CD4-positive, alpha-beta T cell (primary cell): ENCODE measurements around the gene DUS4L. TPM values are rescaled to one million over a fixed set of nuclear protein-coding genes. Genes with fewer than 3 reads are reported as not detected.

Experiments used
- ATAC-seq: fragments of 200-7000 bp; cut with Tn5 transposase; one replicate; pipeline ENCODE4 v1.10.0; 2022; ENCODE audit warnings: mild to moderate bottlenecking; ENCODE audit not compliant: poor library complexity
- CTCF ChIA-PET: fragments of 350-600 bp; sonication (Branson Sonifier 250); formaldehyde crosslinking; loops from one replicate; lab custom pipeline; 2021; ENCODE audit warnings: antibody characterized with exemption, inconsistent platforms; lab: Charles Lee
- POLR2A ChIA-PET: fragments of 350-600 bp; sonication (Branson Sonifier 250); formaldehyde crosslinking; loops from one replicate; lab custom pipeline; 2021; ENCODE audit warnings: antibody characterized with exemption, inconsistent platforms; lab: Charles Lee
- DNase-seq, 14 experiments: peaks; one replicate each; pipeline ENCODE4 v3.0.0-alpha.2; 2013 to 2020; ENCODE audit warnings: mixed read lengths in 2 of 14
- H3K27ac ChIP-seq, 2 donors: one replicate each; pipeline versions ENCODE4 v1.5.1 to v1.7.0; 2013; ENCODE audit warnings: low read length in 2 of 2, low read depth in 1 of 2, mild to moderate bottlenecking in 1 of 2
- H3K27me3 ChIP-seq, 2 experiments: 1 replicate in 1 of 2; 2 replicates in 1 of 2; pipeline versions ENCODE4 v1.6.1 to v1.7.0; 2013; ENCODE audit warnings: low read length in 2 of 2, control low read depth in 1 of 2, mild to moderate bottlenecking in 1 of 2, moderate library complexity in 1 of 2; ENCODE audit not compliant: insufficient read depth in 2 of 2, control insufficient read depth in 1 of 2
- H3K36me3 ChIP-seq: one replicate; pipeline ENCODE4 v1.6.1; 2013; ENCODE audit warnings: low read length, control low read depth; ENCODE audit not compliant: insufficient read depth
- H3K4me1 ChIP-seq: one replicate; pipeline ENCODE4 v1.6.1; 2013; ENCODE audit warnings: low read length, control low read depth; ENCODE audit not compliant: insufficient read depth
- H3K4me3 ChIP-seq: one replicate; pipeline ENCODE4 v1.5.1; 2013; ENCODE audit warnings: mild to moderate bottlenecking, low read length, moderate library complexity
- H3K9me3 ChIP-seq, 2 experiments: 1 replicate in 1 of 2; 2 replicates in 1 of 2; pipeline versions ENCODE4 v1.6.1 to v1.7.0; 2013; ENCODE audit warnings: low read length in 2 of 2, mild to moderate bottlenecking in 2 of 2, control low read depth in 1 of 2, moderate library complexity in 1 of 2; ENCODE audit not compliant: control insufficient read depth in 1 of 2, insufficient read depth in 1 of 2
- H3K27ac Mint-ChIP-seq: one replicate; pipeline ENCODE4 v1.8.0; 2020; ENCODE audit warnings: mixed read lengths
- H3K27me3 Mint-ChIP-seq: one replicate; pipeline ENCODE4 v1.8.0; 2021; ENCODE audit warnings: mixed read lengths
- H3K36me3 Mint-ChIP-seq: one replicate; pipeline ENCODE4 v1.8.0; 2021; ENCODE audit warnings: low read depth, mixed read lengths
- H3K4me1 Mint-ChIP-seq: one replicate; pipeline ENCODE4 v1.8.0; 2021; ENCODE audit warnings: low read depth, mixed read lengths
- H3K4me3 Mint-ChIP-seq: one replicate; pipeline ENCODE4 v1.8.0; 2020; ENCODE audit warnings: mild to moderate bottlenecking, mixed read lengths
- H3K9me3 Mint-ChIP-seq: one replicate; pipeline ENCODE4 v1.8.0; 2020; ENCODE audit warnings: mixed read lengths
- CTCF ChIP-seq: fragments of 200-600 bp; IDR thresholded peaks from one replicate; pipeline ENCODE4 v1.8.0; 2022; ENCODE audit warnings: antibody characterized with exemption, mild to moderate bottlenecking
- intact Hi-C, 2 experiments: fragments of 100-400 bp; cut with DNase I in 1 of 2; cut with micrococcal nuclease in 1 of 2; formaldehyde crosslinking; loops; one replicate each; pipeline versions ENCODE4 v1.15.1 to v1.9.0; 2023 to 2025; cut with DNase I, micrococcal nuclease
- total RNA-seq, 174 experiments: library from RNA in 2 of 174; stranded (reverse) in 2 of 174; gene quantifications; one replicate each; pipeline ENCODE4 v1.2.3 and lab custom pipeline; 2021 to 2026

Gene DUS4L
- total RNA-seq, 2 experiments from 2014 or later = 14.3 to 14.4 TPM

- no peak overlapping the region for H3K4me3 Mint-ChIP-seq
- Histone ChIP-seq H3K9me3 (no peaks in the 10 kb centered on the region), H3K27ac (no peak overlapping the region), H3K27me3 (no peaks in the 10 kb centered on the region), H3K4me1 (no peaks in the 10 kb centered on the region), H3K4me3 (no peak overlapping the region), H3K36me3 (peaks cover 14% of the 10 kb centered on the region)
- CTCF ChIA-PET = no interaction called here
- DNase-seq (no peak), ATAC-seq (no peak)
- peaks cover 30% of the 10 kb centered on the region for H3K36me3 Mint-ChIP-seq
- no peak for TF ChIP-seq CTCF
- intact Hi-C loops = no loop called here
- H3K27me3 Mint-ChIP-seq = no peaks in the 10 kb centered on the region
- no peak overlapping the region for H3K27ac Mint-ChIP-seq
- POLR2A ChIA-PET = no interaction called here
- H3K4me1 Mint-ChIP-seq = no peaks in the 10 kb centered on the region
- no peaks in the 10 kb centered on the region for H3K9me3 Mint-ChIP-seq
Observed at GRCh38 chr7:107609811-107610261, 46.1 kb downstream of the DUS4L start.

- H3K4me3 ChIP-seq = no peak overlapping the region
- ATAC-seq (no peak), DNase-seq (no peak)
- no peak overlapping the region for H3K27ac ChIP-seq
- no peaks in the 10 kb centered on the region for H3K4me1 Mint-ChIP-seq
- H3K27me3 ChIP-seq = no peaks in the 10 kb centered on the region
- intact Hi-C loops = no loop called here
- peaks cover 30% of the 10 kb centered on the region for H3K36me3 Mint-ChIP-seq
- TF ChIP-seq CTCF = no peak
- no peaks in the 10 kb centered on the region for H3K9me3 Mint-ChIP-seq
- H3K9me3 ChIP-seq = no peaks in the 10 kb centered on the region
- ChIA-PET CTCF (no interaction called here), POLR2A (no interaction called here)
- no peaks in the 10 kb centered on the region for H3K4me1 ChIP-seq
- no peak overlapping the region for H3K4me3 Mint-ChIP-seq
- H3K27me3 Mint-ChIP-seq = no peaks in the 10 kb centered on the region
- no peak overlapping the region for H3K27ac Mint-ChIP-seq
- peaks cover 15% of the 10 kb centered on the region for H3K36me3 ChIP-seq
Observed at GRCh38 chr7:107610323-107610722, 46.6 kb downstream of the DUS4L start.

- ChIA-PET POLR2A (no interaction called here), CTCF (no interaction called here)
- intact Hi-C loops = no loop called here
- Mint-ChIP-seq H3K9me3 (no peaks in the 10 kb centered on the region), H3K4me1 (no peaks in the 10 kb centered on the region), H3K27me3 (no peaks in the 10 kb centered on the region), H3K36me3 (peaks cover 47% of the 10 kb centered on the region), H3K4me3 (no peak overlapping the region), H3K27ac (no peak overlapping the region)
- Histone ChIP-seq H3K4me3 (no peak overlapping the region), H3K9me3 (no peaks in the 10 kb centered on the region), H3K4me1 (no peaks in the 10 kb centered on the region), H3K27me3 (no peaks in the 10 kb centered on the region), H3K36me3 (peaks cover 21% of the 10 kb centered on the region), H3K27ac (no peak overlapping the region)
- no peak for TF ChIP-seq CTCF
- no peak for ATAC-seq
- DNase-seq = no peak
Observed at GRCh38 chr7:107613439-107613838, 49.7 kb downstream of the DUS4L start.
